GM21825 (cell line): ENCODE measurements around the gene ARSD.
A peak's percentile ranks its signal among the peaks of the same experiment; 100 is the strongest.
"Not testable (repeated sequence)": the region's sequence is repeated elsewhere in the genome, so short reads cannot be mapped to it uniquely, and the experiment has no call there.

Source experiments
- ATAC-seq: cut with Tn5 transposase; IDR thresholded peaks from one replicate; pipeline ENCODE4 v1.9.1; 2021; ENCODE audit warnings: mild to moderate bottlenecking, moderate library complexity; ENCODE audit not compliant: unreplicated experiment

The ARSD gene, protein sequence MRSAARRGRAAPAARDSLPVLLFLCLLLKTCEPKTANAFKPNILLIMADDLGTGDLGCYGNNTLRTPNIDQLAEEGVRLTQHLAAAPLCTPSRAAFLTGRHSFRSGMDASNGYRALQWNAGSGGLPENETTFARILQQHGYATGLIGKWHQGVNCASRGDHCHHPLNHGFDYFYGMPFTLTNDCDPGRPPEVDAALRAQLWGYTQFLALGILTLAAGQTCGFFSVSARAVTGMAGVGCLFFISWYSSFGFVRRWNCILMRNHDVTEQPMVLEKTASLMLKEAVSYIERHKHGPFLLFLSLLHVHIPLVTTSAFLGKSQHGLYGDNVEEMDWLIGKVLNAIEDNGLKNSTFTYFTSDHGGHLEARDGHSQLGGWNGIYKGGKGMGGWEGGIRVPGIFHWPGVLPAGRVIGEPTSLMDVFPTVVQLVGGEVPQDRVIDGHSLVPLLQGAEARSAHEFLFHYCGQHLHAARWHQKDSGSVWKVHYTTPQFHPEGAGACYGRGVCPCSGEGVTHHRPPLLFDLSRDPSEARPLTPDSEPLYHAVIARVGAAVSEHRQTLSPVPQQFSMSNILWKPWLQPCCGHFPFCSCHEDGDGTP

DNA sequence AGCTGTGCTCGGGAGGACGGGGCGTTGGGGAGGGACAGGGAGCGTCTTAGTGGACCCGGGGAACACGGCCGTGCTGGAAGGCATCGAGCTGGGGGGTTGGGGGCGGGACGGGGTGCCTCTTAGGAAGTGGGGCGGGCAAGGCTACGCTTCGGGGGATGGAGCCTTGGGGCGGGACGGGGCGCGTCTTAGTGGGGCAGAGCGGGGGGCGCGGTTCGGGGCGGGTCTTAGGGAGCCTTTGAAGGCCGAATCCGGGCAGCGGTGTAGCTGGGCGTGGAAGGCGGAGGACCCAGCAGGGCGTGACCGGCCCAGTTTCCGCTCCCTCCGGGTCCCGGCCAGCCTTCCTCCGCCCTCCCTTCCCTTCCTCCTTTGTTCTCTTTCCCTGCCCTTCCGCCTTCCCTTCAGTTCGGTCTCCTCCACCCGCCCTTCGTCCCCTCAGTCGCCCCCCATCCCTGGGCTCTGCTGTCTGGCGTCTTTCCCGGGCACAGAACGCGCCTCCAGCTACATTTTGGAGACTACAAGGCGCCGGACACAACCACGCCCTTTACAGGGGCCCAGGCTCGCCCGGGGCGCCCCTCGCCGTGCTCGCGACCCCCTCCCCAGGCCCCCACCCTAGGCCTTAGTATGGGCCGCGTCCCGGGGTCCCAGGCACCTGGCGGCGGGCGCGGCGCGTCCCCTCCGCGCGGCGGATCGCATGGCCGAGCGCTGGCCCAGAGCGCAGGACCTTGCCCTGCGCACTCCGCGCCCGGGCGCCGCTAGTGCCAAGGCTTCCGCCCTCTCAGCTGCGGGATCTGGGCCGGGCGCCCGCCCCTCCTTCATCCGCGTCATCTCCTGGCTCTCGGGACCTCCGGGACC is at the start of gene ARSD:
Gene ARSD (minus strand): TSS at position 757 of the 852 bp plus-strand sequence. CDS start 64 bp downstream, at position 693.
- peak; percentile 95 for ATAC-seq

GRCh38 chrX:2978639-2979038 is 49.5 kb upstream of the ARSD start:
- ATAC-seq = not testable (repeated sequence)

GRCh38 chrX:2974961-2975360 is 45.8 kb upstream of the ARSD start:
- ATAC-seq = no peak

DNA sequence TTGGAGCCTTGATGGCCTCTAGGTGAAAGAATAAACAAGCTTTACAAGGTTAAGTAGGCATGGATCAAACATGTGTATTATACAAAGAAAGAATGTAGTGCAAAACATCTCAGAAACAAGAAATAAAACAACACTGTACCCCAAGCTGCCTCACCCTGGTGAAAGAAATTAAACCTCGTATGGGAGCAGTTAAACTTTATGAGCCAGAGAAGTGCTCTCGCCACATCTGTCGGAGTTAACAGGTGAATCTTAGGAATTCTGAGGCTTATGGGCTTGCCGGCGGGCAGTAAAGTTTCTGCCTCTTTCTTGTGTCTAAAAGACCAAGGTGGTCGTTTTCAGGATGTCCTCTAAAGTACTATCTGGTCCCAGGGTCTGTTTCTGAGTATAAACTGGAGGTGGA is 43.3 kb upstream of the ARSD start:
- ATAC-seq = no peak

GRCh38 chrX:2969021-2969420 is 39.9 kb upstream of the ARSD start:
- ATAC-seq = no peak

DNA sequence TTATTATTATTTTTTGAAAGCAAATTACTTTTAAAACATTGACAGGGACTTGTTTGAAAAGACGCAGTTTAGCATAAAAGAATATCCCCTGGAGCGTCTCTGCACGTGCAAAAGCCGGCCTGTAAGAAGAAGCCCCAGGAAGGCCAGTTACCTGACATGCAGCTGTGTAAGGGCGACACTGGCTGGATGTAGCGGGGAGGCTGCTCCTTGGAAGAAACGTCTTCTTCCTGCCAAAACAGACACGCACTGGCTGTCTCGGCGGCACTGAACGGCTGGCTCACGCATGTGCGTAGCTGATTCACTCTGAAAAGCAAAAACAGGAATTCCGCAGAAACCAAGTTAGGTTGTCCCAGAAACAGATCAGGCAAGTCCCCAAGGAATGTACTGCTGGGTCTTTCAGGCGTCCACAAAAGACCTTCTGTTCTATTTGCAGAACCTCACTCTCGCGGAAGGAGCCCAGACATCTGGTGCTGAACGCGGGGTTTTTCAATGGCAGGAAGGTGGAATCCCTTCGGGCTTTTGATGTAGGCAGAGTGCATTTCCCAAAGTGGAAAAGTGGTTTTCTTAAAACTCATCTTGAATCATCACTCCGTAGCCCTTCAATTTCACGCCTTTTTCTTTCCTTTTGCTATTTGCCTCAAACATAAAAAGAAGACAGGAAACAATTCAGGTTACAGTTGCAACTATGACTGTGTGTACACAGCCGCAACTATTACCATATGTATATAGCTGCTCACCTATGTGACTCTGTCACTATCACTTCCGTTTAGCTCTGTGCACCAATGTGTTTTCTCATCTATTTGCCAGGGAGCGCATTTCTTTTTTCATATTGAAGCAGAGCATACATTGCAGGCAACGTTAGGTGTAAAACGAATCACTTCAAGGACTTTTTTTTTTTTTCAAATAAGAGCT is 39.1 kb upstream of the ARSD start:
- peak; percentile 52 for ATAC-seq

DNA sequence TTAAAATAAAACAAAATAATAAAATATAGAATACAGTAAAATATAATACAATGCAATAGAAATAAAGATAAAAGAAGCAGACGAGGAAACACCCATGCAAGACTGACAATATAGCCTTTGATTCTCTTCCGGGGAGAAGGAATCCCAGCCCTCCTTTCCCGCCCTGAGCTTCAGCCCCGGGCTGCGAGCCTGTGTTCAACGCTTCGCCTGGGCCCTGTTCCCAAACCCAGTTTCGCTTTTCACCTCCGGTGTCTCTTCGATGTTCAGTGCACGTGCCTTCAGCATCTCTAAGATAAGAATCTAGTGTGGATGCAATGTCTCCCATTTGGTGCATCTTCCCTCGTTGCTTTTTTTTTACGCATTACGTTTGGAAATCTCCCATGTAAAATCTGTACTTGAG is 38.4 kb upstream of the ARSD start:
- ATAC-seq = no peak

DNA sequence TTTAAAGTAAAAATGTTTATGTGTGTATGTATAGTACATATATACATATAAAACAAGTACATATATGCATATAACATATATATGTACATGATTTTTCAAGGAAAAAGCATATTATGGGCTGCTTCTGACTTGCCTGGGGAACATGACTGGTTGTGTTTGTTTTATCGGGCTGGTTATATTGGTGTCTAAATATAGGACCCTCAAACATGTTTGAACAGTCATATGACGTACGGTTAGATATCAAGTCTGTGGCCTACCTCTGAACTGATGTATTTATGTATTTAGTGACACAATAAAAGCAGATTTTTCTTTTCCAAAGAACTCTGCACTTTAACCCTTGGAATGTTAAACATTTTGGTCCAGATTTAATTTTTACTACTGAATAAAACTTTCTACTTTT is 37.9 kb upstream of the ARSD start:
- ATAC-seq = no peak

- ATAC-seq = peak; percentile 74
Observed at GRCh38 chrX:2965965-2966364, 36.8 kb upstream of the ARSD start.

GRCh38 chrX:2963992-2964794 is 35.1 kb upstream of the ARSD start:
- not testable (repeated sequence) for ATAC-seq

DNA sequence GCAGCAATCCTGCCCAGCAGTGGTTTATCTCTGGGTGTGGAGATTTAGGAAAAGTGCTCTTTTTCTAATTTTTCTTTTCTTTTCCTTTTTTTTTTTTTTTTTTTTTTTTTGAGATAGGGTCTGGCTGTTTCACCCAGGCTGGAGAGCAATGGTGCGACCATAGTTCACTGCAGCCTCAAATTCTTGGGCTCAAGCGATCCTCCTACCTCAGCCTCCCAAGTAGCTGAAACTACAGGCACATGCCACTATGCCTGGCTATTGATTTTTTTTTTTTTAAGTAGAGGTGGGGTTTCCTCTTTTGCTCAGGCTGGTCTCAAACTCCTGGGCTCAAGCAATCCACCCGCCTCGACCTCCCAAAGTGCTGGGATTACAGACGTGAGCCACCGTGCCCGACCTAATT is 34.3 kb upstream of the ARSD start:
- not testable (repeated sequence) for ATAC-seq

- no peak for ATAC-seq
Observed at GRCh38 chrX:2962381-2962780, 33.2 kb upstream of the ARSD start.

DNA sequence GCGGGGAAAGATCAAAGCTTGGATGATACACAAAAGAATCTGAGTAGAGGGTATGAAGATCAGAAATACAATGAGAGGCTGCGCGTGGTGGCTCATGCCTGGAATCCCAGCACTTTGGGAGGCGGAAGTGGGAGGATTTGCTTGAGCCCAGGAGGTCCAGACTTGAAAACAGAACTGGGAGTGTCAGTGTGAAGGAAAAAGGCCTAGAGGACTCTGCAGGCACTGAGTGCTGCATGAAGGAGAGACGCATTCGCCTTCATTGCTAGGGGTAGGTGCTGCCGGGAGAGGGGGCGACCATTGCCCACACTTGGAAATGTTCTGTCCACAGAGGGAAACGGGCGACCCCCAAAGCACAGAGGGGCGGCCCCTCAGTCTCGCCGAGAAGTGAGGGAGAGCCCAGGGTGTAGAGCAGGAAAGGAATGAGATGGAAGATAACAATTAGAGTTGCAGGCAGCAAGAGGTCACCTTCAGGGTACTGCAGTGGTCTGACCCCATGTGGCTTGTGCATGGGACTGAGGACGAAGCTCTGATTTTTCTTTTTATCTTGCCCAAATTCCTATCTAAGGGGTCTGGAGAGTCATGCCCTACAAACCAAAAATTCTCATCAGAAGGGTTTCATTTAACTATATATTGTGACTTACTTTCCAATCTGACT is 31.8 kb upstream of the ARSD start:
- ATAC-seq = no peak

- ATAC-seq = no peak
Observed at GRCh38 chrX:2958199-2958598, 29.1 kb upstream of the ARSD start.

- no peak for ATAC-seq
Observed at GRCh38 chrX:2955838-2956237, 26.7 kb upstream of the ARSD start.

- ATAC-seq = no peak
Observed at GRCh38 chrX:2955281-2955680, 26.1 kb upstream of the ARSD start.

DNA sequence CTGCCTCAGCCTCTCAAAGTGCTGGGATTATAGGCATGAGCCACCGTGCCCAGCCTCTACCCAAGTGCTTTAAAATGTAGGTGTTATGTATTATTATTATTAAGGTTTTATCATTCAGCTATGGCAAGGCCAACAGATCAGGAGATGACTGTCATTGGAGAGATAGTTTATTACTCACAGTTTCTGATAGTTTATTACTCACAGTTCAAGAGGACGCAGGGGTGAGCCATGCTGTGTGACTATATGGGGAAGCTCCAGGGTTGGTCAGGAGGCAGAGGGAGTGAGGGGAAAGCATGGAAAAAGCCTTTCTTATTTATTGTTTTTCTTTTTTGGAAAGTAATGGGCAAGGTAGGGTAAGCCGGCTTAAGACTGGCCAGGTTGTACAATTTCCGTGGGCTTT is 25.4 kb upstream of the ARSD start:
- no peak for ATAC-seq

GRCh38 chrX:2937942-2938341 is 8.8 kb upstream of the ARSD start:
- not testable (repeated sequence) for ATAC-seq
